Type B pancreatic cell (in vitro differentiated cells): ENCODE results near the gene PRTFDC1. TPM values are rescaled to one million over a fixed set of nuclear protein-coding genes. Genes with fewer than 3 reads are reported as not detected.
"Not testable (repeated sequence)": the region's sequence is repeated elsewhere in the genome, so short reads cannot be mapped to it uniquely, and the experiment has no call there.

Source experiments
- DNase-seq: peaks from one replicate; pipeline ENCODE4 v3.0.0; 2021; ENCODE audit warnings: mixed read lengths; ENCODE audit not compliant: unreplicated experiment; ENCODE audit errors: extremely low spot score
- H3K27ac Mint-ChIP-seq: 2 replicates; pipeline ENCODE4 v1.8.0; 2021; ENCODE audit warnings: mild to moderate bottlenecking, mixed read lengths
- H3K27me3 Mint-ChIP-seq: 2 replicates; pipeline ENCODE4 v1.8.0; 2021; ENCODE audit warnings: mixed read lengths
- H3K36me3 Mint-ChIP-seq: 2 replicates; pipeline ENCODE4 v1.8.0; 2021; ENCODE audit warnings: mixed read lengths
- H3K4me1 Mint-ChIP-seq: one replicate; pipeline ENCODE4 v1.8.0; 2021; ENCODE audit warnings: mixed read lengths; ENCODE audit not compliant: unreplicated experiment
- H3K4me3 Mint-ChIP-seq: 2 replicates; pipeline ENCODE4 v1.8.0; 2021; ENCODE audit warnings: mild to moderate bottlenecking, mixed read lengths
- H3K9me3 Mint-ChIP-seq: 2 replicates; pipeline ENCODE4 v1.8.0; 2021; ENCODE audit warnings: mixed read lengths
- total RNA-seq: library from RNA; stranded (reverse); gene quantifications from 2 replicates; pipeline ENCODE4 v1.2.1, GENCODE V29; 2021; ENCODE audit warnings: low replicate concordance
- TF ChIP-seq, protein P1 (sequence below): fragments of 200-600 bp; sonication (generic); conservative IDR thresholded peaks from 2 replicates; pipeline ENCODE4 v1.5.0; 2021; ENCODE audit warnings: antibody characterized with exemption, mild to moderate bottlenecking

The PRTFDC1 gene
- total RNA-seq, 1 donor from 2014 or later, result 22.9 TPM

DNA sequence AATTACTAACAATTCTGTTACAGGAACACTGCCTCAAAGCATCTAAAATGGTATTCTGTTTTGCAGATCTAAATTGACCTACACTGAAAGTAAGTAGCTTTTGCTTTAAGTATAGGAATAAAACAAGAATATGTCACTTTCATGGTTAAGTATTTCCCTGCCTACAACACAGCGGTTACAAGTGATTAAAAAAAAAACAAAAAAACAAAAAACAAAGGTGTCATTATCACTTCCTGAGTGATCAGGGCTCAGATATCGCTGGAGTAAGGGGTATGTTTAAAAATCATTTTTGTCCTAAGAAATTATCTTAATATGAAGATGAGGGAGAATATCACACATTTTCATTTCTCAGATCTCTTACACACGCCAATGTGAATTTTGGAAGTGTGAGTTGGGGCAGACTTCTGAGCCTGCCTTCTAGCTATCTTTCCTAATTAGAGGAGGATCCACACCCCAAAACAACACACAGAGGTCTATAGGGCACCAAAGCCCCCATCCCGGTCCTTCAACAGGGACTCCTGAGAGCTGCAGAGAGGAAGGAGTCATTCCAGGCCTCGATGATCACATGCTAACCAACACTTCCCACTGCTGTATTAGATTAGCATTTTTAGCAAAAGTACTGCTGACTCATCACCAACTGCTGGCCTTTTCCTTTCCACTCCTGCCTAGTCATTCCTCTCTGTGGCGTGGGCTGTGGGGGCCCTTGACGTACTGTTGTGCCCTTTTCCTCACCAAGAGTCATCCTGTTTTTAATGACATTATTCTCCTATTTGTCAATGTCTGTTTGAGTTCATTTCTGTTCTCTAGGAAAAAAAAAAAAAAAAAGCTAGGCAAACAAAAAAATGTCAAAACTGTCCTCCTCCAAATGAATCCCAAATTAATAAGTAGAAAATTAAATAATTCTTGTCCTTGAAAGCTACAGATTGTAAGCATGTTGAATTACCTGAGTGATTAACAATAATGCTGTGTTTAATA, 31.2 kb downstream of the PRTFDC1 start:
- Mint-ChIP-seq H3K27me3 (no peaks in the 10 kb centered on the region), H3K4me1 (peaks cover 9% of the 10 kb centered on the region), H3K36me3 (peaks cover 28% of the 10 kb centered on the region), H3K9me3 (peaks cover 6% of the 10 kb centered on the region), H3K27ac (peak overlapping the region; percentile 31), H3K4me3 (no peak overlapping the region)
- DNase-seq, result no peak
- TF ChIP-seq, protein P1, sequence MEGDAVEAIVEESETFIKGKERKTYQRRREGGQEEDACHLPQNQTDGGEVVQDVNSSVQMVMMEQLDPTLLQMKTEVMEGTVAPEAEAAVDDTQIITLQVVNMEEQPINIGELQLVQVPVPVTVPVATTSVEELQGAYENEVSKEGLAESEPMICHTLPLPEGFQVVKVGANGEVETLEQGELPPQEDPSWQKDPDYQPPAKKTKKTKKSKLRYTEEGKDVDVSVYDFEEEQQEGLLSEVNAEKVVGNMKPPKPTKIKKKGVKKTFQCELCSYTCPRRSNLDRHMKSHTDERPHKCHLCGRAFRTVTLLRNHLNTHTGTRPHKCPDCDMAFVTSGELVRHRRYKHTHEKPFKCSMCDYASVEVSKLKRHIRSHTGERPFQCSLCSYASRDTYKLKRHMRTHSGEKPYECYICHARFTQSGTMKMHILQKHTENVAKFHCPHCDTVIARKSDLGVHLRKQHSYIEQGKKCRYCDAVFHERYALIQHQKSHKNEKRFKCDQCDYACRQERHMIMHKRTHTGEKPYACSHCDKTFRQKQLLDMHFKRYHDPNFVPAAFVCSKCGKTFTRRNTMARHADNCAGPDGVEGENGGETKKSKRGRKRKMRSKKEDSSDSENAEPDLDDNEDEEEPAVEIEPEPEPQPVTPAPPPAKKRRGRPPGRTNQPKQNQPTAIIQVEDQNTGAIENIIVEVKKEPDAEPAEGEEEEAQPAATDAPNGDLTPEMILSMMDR, result no peak

DNA sequence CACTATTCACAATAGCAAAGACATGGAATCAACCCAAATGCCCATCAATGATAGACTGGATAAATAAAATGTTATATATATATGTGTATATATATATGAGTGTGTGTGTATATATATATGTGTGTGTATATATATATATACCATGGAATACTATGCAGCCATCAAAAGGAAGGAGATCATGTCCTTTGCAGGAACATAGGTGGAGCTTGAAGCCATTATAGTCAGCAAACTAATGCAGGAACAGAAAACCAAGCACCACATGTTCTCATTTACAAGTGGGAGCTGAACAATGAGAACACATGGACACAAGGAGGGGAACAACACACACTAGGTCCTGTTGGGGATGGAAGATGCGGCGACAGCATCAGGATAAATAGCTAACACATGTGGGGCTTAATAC, 32.2 kb downstream of the PRTFDC1 start:
- not testable (repeated sequence) for H3K27ac Mint-ChIP-seq, H3K9me3 Mint-ChIP-seq, H3K4me3 Mint-ChIP-seq, H3K4me1 Mint-ChIP-seq, DNase-seq, H3K27me3 Mint-ChIP-seq
- H3K36me3 Mint-ChIP-seq, result peaks cover 20% of the 10 kb centered on the region

DNA sequence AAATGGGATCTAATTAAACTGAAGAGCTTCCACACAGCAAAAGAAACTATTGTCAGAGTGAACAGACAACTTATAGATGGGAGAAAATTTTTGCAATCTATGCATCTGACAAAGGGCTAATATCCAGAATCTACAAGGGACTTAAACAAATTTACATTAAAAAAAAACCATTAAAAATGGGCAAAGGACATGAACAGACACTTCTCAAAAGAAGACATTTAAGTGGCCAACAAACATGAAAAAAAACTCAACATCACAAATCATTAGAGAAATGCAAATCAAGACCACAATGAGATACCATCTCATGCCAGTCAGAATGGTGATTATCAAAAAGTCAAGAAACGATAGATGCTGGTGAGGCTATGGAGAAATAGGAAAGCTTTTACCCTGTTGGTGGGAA, 32.8 kb downstream of the PRTFDC1 start:
- not testable (repeated sequence) for H3K27ac Mint-ChIP-seq, DNase-seq, H3K4me3 Mint-ChIP-seq, H3K9me3 Mint-ChIP-seq, H3K4me1 Mint-ChIP-seq, H3K27me3 Mint-ChIP-seq
- H3K36me3 Mint-ChIP-seq, result peaks cover 15% of the 10 kb centered on the region

DNA sequence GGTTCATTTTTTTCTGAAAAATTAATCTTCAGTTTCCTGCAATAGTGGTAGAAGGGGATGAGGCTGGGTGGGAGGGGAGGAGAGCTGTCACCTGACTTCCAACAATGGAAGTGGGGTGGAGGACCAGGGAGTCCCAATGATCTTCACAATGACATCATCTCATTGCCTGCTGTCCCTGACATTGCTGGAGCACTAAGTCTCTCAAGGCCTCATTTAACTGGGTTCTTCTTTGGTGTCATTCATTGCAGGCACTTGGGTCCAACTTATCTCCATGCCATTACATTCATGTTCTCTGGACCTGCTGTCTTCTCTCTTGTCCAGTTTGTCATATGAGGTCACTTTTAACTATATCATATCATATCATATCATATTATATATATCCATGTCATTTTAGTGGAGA, 34.4 kb downstream of the PRTFDC1 start:
- DNase-seq, result no peak
- Mint-ChIP-seq H3K4me3 (no peak overlapping the region), H3K27ac (no peak overlapping the region), H3K27me3 (no peaks in the 10 kb centered on the region), H3K9me3 (no peaks in the 10 kb centered on the region), H3K4me1 (peaks cover 9% of the 10 kb centered on the region), H3K36me3 (peaks cover 5% of the 10 kb centered on the region)
- TF ChIP-seq, protein P1, result no peak

DNA sequence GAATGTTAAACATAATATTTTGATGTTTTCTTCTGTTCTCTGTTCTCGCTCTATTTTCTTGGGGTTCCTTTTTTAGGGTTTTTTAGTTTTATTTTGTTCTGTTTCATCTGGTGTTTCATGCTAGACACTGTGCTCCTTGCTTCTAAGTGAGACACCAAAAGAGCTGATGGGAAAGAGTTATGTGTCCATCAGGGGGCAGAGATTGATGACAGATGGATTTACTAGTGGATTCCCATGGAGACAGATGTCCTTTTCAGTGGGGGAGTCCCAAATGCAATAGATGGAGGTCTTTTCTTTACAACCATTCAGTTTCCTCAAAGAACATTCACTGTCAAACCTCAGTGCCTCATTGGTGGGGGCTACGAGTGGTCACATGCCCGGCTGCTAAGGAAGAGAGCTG, 34.9 kb downstream of the PRTFDC1 start:
- peaks cover 5% of the 10 kb centered on the region for H3K36me3 Mint-ChIP-seq
- peaks cover under 1% of the 10 kb centered on the region for H3K9me3 Mint-ChIP-seq
- TF ChIP-seq, protein P1, result no peak
- H3K4me1 Mint-ChIP-seq, result peaks cover 9% of the 10 kb centered on the region
- no peak overlapping the region for H3K4me3 Mint-ChIP-seq
- DNase-seq, result no peak
- H3K27me3 Mint-ChIP-seq, result no peaks in the 10 kb centered on the region
- no peak overlapping the region for H3K27ac Mint-ChIP-seq

DNA sequence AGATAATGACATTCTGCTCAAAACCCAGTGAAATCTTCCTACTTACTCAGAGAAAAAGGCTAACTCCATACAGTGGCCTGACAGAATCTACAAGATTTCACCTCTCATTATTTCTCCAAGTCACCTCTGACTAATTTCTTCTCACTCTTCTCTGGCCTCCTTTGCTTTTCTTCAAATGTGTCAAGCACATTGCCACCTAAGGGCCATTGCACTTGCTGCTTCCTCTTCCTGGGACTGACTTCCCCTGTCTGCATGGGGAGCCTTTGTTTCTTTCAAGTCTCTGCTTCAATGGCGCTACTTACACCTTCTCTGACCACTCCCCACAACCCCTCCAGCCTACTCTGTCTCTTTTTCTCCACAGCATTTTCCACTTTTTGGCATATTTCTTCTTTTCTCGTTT, 36.0 kb downstream of the PRTFDC1 start:
- Mint-ChIP-seq H3K9me3 (peaks cover 4% of the 10 kb centered on the region), H3K27ac (no peak overlapping the region)

More for the DNA sequence above, 36.0 kb downstream of the PRTFDC1 start:
- TF ChIP-seq, protein P1, result no peak
- Mint-ChIP-seq H3K36me3 (peaks cover 8% of the 10 kb centered on the region), H3K4me1 (peaks cover 6% of the 10 kb centered on the region), H3K4me3 (no peak overlapping the region), H3K27me3 (no peaks in the 10 kb centered on the region)
- DNase-seq, result no peak
